Omental fat pad (tissue), 4 donors: ENCODE measurements around the gene HMGCS2. TPM values are rescaled to one million over a fixed set of nuclear protein-coding genes. Genes with fewer than 3 reads are reported as not detected.

Experiments
- ATAC-seq: fragments of 150-250 bp; one replicate; pipeline ENCODE4 v1.9.1; 2016; ENCODE audit warnings: mild to moderate bottlenecking, moderate library complexity; ENCODE audit not compliant: low FRiP score
- DNase-seq: peaks from one replicate; pipeline ENCODE4 v3.0.0-alpha.2; 2019; ENCODE audit warnings: low spot score
- CTCF ChIP-seq, 3 donors: fragments of 450-650 bp; IDR thresholded peaks; one replicate each; pipeline ENCODE4 v1.5.1; 2016 to 2017; ENCODE audit warnings: antibody characterized with exemption in 3 of 3, mild to moderate bottlenecking in 3 of 3, moderate library complexity in 2 of 3
- total RNA-seq, 4 donors: library from RNA; depleted of rRNA; stranded (reverse); fragments of >200 nt; gene quantifications; one replicate each; pipeline ENCODE4 v1.1.0, GENCODE V29; 2016

The HMGCS2 gene
- total RNA-seq, 4 donors from 2014 or later, result 0.56 to 4.3 (median 0.96) TPM; not detected in 1

- TF ChIP-seq CTCF (IDR thresholded peaks at IDR 0.05), result no peak
- DNase-seq, result no peak
- no peak for ATAC-seq
These were observed 14.1 kb upstream of the HMGCS2 start for GRCh38 chr1:119782631-119783325.

- DNase-seq (no peak), ATAC-seq (no peak)
These were observed 12.9 kb upstream of the HMGCS2 start for GRCh38 chr1:119781434-119782210.

GRCh38 chr1:119779869-119780356 lies 11.2 kb upstream of the HMGCS2 start:
- DNase-seq, result no peak
- no peak for TF ChIP-seq CTCF (IDR thresholded peaks at IDR 0.05)
- ATAC-seq, result peak; percentile 44

More at GRCh38 chr1:119781434-119782210, 12.9 kb upstream of the HMGCS2 start:
- no peak for TF ChIP-seq CTCF (IDR thresholded peaks at IDR 0.05)

GRCh38 chr1:119778886-119779560 lies 10.3 kb upstream of the HMGCS2 start:
- DNase-seq, result no peak
- no peak for ATAC-seq
- TF ChIP-seq CTCF (IDR thresholded peaks at IDR 0.05), result no peak

- DNase-seq, result no peak
- no peak for ATAC-seq
These were observed 9.7 kb upstream of the HMGCS2 start for GRCh38 chr1:119778359-119778758.

More at GRCh38 chr1:119778359-119778758, 9.7 kb upstream of the HMGCS2 start:
- TF ChIP-seq CTCF (IDR thresholded peaks at IDR 0.05), result no peak
